Subcutaneous adipose tissue (tissue), 4 donors: Measurements from ENCODE around the gene ATP11C. TPM values are rescaled to one million over a fixed set of nuclear protein-coding genes. Genes with fewer than 3 reads are reported as not detected.

Experiments
- CTCF ChIP-seq: fragments of 450-650 bp; IDR thresholded peaks from one replicate; pipeline ENCODE4 v1.5.1; 2016; ENCODE audit warnings: low read depth, mild to moderate bottlenecking, control low read depth, antibody characterized with exemption, moderate library complexity
- total RNA-seq, 4 donors: library from RNA; depleted of rRNA; stranded (reverse); fragments of >200 nt; gene quantifications; one replicate each; pipeline ENCODE4 v1.1.0, GENCODE V29; 2016

Gene ATP11C
- total RNA-seq, 4 donors from 2014 or later = 35.8 to 52.6 (median 38.6) TPM

- no peak for TF ChIP-seq CTCF
Measured at GRCh38 chrX:139850968-139851367, 81.9 kb downstream of the ATP11C start.

GRCh38 chrX:139844884-139845283, 88.0 kb downstream of the ATP11C start:
- no peak for TF ChIP-seq CTCF

- TF ChIP-seq CTCF = no peak
Measured at GRCh38 chrX:139844163-139844562, 88.7 kb downstream of the ATP11C start.

DNA sequence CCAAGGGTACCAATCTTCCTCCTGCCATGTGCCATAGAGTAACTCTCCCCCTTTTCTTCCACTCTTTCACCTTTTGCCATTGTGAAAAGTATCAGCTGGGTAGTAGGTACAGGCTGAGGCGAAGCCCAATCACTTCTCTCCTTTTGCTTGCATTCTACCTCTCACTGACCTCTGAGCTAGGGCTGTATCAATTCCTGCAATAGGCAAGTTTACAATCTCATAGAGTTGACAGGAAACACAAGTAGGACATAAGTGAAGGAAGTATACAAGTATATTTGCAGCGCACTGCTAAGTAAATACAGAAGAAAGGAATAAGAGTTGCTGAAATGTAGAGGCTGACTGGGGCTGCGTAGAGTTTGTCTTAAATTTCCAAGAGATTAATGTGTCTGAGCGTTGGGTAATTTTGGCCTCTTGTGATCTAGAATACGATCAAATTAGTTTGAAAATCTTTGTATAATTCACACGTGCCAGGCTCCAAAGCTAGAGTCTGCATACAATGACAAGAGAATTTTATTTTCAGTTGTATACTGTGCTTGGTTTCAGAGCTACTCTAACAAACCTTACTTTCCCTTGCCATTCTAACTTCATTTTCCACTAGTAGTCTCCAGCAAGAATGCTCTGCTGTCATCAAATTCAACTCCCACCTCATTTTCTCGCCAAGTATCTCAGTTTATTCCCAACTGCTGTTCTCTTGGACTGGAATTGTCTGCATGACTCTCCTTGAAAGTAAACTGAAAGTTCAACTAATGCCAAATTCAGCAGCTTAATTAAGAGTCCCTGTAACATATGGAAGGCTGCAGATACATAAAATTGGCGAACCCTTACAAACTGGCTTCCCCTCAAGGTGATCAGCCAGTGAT, 90.3 kb downstream of the ATP11C start:
- no peak for TF ChIP-seq CTCF

- TF ChIP-seq CTCF = no peak
Measured at GRCh38 chrX:139834879-139835278, 98.0 kb downstream of the ATP11C start.

- no peak for TF ChIP-seq CTCF
Measured at GRCh38 chrX:139832718-139833309, 100.0 kb downstream of the ATP11C start.

DNA sequence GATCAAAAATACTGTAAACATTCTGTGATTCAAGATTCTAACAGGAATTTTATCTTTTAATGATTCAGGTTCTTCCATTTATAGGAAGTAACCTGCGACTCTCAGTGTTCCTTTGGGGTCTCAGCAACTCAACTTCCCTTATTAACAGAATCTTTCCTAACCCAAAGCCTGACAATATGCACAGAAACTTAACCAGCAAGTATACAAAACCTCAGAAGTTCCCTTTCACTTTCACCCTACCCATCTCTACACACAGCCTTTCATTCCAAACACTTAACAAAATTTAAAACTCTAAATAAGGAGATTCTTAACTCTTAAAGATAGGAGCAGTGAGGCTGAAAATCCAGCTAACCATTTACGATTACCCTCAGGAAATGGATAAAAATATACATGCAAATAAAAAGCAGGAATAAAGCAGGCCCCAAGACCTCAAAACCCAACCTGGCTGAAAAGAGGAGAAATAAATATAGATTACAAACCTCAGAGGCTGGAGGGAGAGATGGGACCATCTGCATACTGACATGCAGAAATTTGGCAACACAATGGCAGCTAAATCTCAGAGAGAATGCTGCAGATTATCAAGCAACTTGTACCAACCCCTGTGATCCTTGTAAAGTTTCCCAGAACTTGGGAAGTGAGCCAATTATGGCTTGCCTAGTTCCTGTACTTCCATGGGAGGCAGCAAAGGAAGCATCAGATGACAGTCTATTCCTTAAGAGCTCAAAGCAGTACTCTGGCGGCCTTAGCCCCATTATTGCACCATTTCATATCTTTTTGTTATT, 101.0 kb downstream of the ATP11C start:
- TF ChIP-seq CTCF = no peak
